ENCODE data around the gene NLRP6. TPM values are rescaled to one million over a fixed set of nuclear protein-coding genes. Genes with fewer than 3 reads are reported as not detected.
A peak's percentile ranks its signal among the peaks of the same experiment; 100 is the strongest.
"Not testable (repeated sequence)": the region's sequence is repeated elsewhere in the genome, so short reads cannot be mapped to it uniquely, and the experiment has no call there.

NLRP6 gene
- total RNA-seq, 2 experiments from 2014 or later = 0.99 to 1.2 TPM

DNA sequence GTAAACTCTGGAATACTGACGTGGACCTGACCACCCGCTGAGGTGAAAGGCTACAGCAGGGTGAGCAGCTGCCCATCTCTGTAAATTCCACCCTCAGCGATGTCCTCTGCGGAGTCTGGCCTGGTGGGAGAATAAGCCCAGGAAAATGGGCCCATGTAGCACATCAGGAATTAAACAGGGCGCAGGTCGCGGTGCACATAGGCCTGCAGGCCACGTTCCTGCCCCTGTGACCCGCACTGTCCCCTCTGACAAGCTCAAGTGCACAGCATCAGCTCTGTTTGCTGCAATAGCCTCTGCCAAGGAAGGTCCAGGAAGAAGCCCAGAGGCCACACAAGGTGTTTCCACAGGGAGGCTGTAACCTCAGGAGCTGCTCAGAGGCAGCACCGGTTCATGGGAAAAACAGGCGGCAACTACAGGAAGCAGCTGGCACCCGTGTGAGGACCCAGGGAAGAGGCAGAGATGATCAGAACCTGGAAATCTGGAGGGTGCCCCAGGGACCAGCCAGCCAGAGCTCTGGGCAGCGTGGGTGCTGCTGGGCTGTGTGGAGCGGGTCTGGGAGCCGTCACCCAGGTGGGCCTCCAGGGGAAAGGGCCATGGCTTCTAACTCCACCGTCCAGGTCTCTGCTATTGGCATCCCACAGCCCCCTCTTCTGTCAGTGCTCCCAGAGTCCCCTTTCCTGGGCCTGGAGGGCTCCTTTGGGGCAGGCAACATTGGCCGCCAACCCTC lies 28.6 kb downstream of the NLRP6 start:
- DNase-seq = no peak
- Mint-ChIP-seq H3K9me3 (no peaks in the 10 kb centered on the region), H3K27ac (peak overlapping the region; percentile 98), H3K27me3 (no peaks in the 10 kb centered on the region), H3K36me3 (peaks cover 21% of the 10 kb centered on the region), H3K4me3 (peak overlapping the region; percentile 55), H3K4me1 (ENCODE audit: low read depth) (peaks cover 35% of the 10 kb centered on the region)
- intact Hi-C loops (cut with micrococcal nuclease) = loop anchor here (2.0 to 5.0 kb wide), 3 partner anchors 14 to 140 kb away; partner anchors contain the start of gene IFITM3
- ChIA-PET POLR2A (interaction anchor here (1.1 kb wide), 2 partner anchors 9 to 10 kb away, joined by 3 to 6 read pairs; no protein-coding TSS in a partner anchor), CTCF (interaction anchor here (0.8 to 4.0 kb wide), 15 partner anchors 10 to 144 kb away, joined by 3 to 46 read pairs (median 7); partner anchors contain the start of genes BET1L, PTDSS2 and RIC8A)

DNA sequence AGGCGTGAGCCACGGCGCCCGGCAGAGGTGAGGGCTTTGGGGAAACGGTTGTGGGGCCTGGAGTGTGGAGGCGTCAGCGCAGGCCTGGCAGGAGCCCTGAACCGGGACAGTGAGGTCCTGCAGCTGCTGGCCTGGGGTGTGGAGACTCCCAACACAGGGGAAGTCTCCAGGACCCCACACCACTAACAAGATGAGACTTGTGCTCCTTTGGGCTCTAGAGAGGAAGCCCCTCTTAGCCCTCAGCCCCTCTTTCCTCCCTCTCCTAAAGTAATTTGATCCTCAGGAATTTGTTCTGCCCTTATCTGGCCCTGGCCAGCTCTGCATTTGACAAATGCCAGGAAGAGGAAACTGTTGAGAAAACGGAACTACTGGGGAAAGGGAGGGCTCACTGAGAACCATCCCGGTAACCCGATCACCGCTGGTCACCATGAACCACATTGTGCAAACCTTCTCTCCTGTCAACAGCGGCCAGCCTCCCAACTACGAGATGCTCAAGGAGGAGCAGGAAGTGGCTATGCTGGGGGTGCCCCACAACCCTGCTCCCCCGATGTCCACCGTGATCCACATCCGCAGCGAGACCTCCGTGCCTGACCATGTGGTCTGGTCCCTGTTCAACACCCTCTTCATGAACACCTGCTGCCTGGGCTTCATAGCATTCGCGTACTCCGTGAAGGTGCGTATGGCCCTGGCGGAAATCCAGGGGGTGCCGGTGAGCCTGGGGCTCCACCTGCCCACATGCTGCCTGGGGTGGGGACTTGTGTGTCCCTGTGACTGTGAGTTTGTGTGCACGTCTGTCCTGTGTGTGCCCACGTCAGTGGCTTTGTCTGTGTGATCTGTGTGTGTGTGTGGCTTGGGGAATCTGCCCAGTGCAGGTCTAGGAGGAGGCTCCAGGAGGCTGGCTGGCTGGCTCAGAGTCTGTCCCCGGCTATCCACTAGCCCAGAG lies 29.8 kb downstream of the NLRP6 start, which contains the start of gene IFITM2:
Gene IFITM2 (plus strand): TSS at position 51 of the 943 bp plus-strand sequence. CDS start 377 bp downstream, at position 428.
- POLR2A ChIA-PET = interaction anchor here (0.7 to 1.1 kb wide), 3 partner anchors 9 to 47 kb away, joined by 5 to 12 read pairs (median 5); no protein-coding TSS in a partner anchor
- peak; percentile 79 for DNase-seq
- Mint-ChIP-seq H3K4me3 (peak within 1 kb of the TSS; percentile 96), H3K27ac (peak within 1 kb of the TSS; percentile 98), H3K36me3 (peaks cover 21% of the 10 kb centered on the region), H3K4me1 (ENCODE audit: low read depth) (peaks cover 39% of the 10 kb centered on the region)
- not testable (repeated sequence) for H3K27me3 Mint-ChIP-seq, H3K9me3 Mint-ChIP-seq
- intact Hi-C loops (cut with micrococcal nuclease) = loop anchor here (2.0 to 5.0 kb wide), 4 partner anchors 13 to 139 kb away; partner anchors contain the start of gene IFITM3
- CTCF ChIA-PET = interaction anchor here (0.6 to 4.0 kb wide), 5 partner anchors 9 to 68 kb away, joined by 3 to 46 read pairs (median 7); no protein-coding TSS in a partner anchor

DNA sequence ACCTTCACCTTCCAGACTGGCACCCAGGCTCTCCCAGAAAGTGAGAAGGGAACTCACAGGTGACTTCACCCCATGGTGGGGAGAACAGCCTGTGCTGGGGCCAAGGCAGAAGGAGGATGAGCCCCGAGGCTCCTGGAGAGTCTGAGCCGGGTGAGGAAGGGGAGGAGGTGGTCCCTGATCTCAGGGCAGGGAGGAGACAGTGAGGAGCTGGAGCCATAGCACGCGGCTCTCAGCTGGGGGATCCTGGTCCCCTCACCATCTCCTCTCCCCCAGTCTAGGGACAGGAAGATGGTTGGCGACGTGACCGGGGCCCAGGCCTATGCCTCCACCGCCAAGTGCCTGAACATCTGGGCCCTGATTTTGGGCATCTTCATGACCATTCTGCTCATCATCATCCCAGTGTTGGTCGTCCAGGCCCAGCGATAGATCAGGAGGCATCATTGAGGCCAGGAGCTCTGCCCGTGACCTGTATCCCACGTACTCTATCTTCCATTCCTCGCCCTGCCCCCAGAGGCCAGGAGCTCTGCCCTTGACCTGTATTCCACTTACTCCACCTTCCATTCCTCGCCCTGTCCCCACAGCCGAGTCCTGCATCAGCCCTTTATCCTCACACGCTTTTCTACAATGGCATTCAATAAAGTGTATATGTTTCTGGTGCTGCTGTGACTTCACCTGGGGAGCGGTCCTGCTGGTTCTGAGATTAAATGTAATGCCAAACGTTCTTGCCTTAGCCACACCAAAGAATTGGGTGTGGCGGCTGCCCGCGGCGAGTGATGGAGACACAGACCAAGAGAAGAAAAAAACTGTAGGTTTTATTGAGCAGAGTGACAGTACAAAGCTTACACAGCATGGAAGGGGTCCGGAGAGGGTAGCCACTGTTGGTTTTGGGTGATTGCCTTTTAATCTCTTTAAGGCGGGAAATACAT lies 30.8 kb downstream of the NLRP6 start:
- intact Hi-C loops (cut with micrococcal nuclease) = loop anchor here (2.0 to 5.0 kb wide), 3 partner anchors 22 to 138 kb away; no protein-coding TSS in a partner anchor
- DNase-seq = peak; percentile 49
- H3K4me1 Mint-ChIP-seq (ENCODE audit: low read depth) = peaks cover 41% of the 10 kb centered on the region
- ChIA-PET CTCF (interaction anchor here (0.8 to 2.0 kb wide), 9 partner anchors 8 to 139 kb away, joined by 3 to 7 read pairs (median 4); no protein-coding TSS in a partner anchor), POLR2A (interaction anchor here (1.1 to 1.3 kb wide), 2 partner anchors 8 to 47 kb away, joined by 5 to 12 read pairs; no protein-coding TSS in a partner anchor)
- not testable (repeated sequence) for H3K27me3 Mint-ChIP-seq, H3K9me3 Mint-ChIP-seq
- H3K36me3 Mint-ChIP-seq = peaks cover 28% of the 10 kb centered on the region
- H3K4me3 Mint-ChIP-seq = peak overlapping the region; percentile 96
- H3K27ac Mint-ChIP-seq = peak overlapping the region; percentile 98

DNA sequence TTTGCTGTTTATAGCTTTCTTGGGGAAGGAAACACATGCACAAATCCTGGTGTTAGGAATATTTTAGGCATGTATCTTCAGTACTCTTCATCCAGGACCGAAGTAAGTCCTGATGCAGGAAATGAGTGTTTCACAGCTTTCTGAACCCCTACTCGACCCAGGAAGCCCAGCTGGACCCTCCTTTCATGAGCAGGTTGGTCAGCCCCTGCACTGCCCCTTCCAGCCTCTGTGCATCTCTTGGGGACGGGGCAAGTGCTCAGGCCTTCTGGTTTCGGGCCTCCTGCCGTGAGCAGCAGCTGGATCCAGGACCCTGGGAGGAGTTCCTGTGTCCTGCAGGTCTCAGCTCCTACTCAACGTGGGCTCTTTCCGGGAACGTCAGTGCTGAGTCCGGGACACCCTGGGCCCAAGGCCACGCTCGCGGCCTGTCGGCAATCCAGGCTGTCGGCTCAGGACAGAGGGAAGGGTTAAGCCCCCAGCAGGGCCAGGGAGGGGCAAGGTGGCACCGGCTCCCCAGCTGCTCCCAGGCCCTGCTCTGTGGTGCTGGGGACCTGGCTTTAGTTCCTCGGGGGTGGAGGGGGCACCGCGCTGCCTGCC lies 31.9 kb downstream of the NLRP6 start:
- CTCF ChIA-PET = interaction anchor here (1.1 to 2.0 kb wide), 5 partner anchors 9 to 61 kb away, joined by 3 to 7 read pairs (median 4); no protein-coding TSS in a partner anchor
- H3K27me3 Mint-ChIP-seq, H3K9me3 Mint-ChIP-seq, DNase-seq: not testable (repeated sequence)
- Mint-ChIP-seq H3K36me3 (peaks cover 38% of the 10 kb centered on the region), H3K4me1 (ENCODE audit: low read depth) (peaks cover 40% of the 10 kb centered on the region), H3K27ac (peak overlapping the region; percentile 98), H3K4me3 (peak overlapping the region; percentile 96)
- POLR2A ChIA-PET = interaction anchor here (1.3 kb wide), 1 partner anchor 45 kb away, joined by 5 read pairs; no protein-coding TSS in a partner anchor
- intact Hi-C loops (cut with micrococcal nuclease) = loop anchor here (2.0 to 5.0 kb wide), 3 partner anchors 23 to 137 kb away; no protein-coding TSS in a partner anchor

DNA sequence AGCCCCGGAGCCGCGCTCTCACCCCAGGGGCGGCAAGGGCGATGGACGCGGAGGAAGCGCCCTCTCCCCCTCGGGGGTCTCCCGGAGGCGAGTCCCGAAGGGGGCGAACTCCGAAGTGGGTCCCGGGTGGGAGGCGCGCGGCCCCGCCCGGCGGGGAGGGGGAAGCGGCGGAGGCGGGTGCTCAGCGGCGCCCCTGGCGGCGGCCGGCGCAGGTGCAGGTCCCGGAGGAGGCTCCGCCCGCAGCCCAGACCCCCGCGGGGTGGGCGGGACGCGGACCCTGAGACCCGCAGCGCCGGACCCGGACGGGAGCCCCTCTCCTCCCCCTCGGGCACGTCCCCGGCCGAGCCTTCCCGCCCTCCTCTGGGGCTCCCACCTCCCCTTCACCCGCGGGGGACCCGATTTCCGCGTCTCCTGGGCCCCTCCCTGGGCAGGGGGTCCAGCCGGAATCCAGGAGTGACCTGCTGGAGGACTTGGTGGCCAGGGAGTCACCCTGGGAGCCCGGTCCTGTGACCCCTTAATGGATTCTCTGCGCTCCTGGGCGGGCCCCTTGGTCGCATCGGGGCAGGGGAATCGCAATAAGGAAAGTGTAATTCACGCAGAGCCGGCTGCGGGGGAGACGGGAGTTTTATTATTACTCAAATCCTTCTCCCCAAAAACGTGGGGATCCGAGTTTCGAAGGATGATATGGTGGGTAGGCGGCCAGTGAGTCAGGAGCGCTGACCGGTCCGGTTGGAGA lies 33.0 kb downstream of the NLRP6 start:
- peak; percentile 51 for DNase-seq
- H3K9me3 Mint-ChIP-seq; intact Hi-C loops (cut with micrococcal nuclease); H3K27me3 Mint-ChIP-seq: not testable (repeated sequence)
- POLR2A ChIA-PET = interaction anchor here (0.8 to 1.9 kb wide), 2 partner anchors 44 to 139 kb away, joined by 3 to 23 read pairs; partner anchors contain the start of gene PTDSS2
- peaks cover 43% of the 10 kb centered on the region for H3K36me3 Mint-ChIP-seq
- CTCF ChIA-PET = interaction anchor here (1.7 kb wide), 1 partner anchor 37 kb away, joined by 5 read pairs; no protein-coding TSS in a partner anchor
- peak overlapping the region; percentile 100 for H3K27ac Mint-ChIP-seq
- peak overlapping the region; percentile 97 for H3K4me3 Mint-ChIP-seq
- peaks cover 31% of the 10 kb centered on the region for H3K4me1 Mint-ChIP-seq (ENCODE audit: low read depth)

DNA sequence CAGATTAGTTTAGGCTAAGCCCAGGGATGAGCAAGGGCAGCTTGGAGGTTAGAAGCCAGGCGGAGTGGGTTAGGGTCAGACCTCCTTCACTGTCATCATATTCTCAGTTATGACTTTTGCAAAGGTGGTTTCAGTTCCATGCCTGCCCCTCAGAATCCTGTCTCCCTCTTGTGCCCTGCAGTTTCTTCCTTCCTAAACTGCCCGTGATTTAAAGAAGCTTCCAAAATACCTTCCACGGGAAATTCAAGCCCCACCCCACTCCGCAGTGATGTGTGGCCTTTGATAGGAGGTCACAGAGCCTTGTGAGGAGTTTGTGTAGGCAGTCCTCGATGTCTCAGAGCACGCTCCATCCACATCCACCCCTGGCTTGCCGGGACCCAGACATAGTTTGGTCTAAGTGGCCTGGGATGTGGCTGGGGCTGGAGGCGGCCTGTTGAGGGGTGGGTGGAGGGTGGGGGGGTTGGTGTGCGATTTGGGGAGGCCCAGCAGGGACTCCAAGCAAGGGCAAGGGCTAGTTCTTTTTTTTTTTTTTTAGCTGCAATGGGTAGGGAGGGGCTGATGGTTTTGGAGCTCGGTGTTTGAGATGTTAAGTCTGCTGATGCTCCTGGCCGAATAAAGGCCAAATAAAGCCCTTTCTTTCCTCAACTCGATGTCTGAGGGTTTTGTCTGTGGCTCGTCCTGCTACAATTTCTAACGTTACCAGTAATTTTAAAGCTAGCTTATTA lies 34.0 kb downstream of the NLRP6 start:
- ChIA-PET CTCF (interaction anchor here (1.1 to 1.7 kb wide), 5 partner anchors 25 to 62 kb away, joined by 3 to 12 read pairs (median 4); no protein-coding TSS in a partner anchor), POLR2A (interaction anchor here (0.7 to 1.9 kb wide), 6 partner anchors 24 to 138 kb away, joined by 3 to 23 read pairs (median 3); partner anchors contain the start of genes PSMD13 and PTDSS2)
- Mint-ChIP-seq H3K36me3 (peaks cover 51% of the 10 kb centered on the region), H3K27me3 (no peaks in the 10 kb centered on the region), H3K9me3 (no peaks in the 10 kb centered on the region), H3K4me1 (ENCODE audit: low read depth) (peaks cover 36% of the 10 kb centered on the region), H3K4me3 (peak overlapping the region; percentile 97), H3K27ac (peak overlapping the region; percentile 100)
- DNase-seq = peak; percentile 62
- intact Hi-C loops (cut with micrococcal nuclease) = no loop called here

DNA sequence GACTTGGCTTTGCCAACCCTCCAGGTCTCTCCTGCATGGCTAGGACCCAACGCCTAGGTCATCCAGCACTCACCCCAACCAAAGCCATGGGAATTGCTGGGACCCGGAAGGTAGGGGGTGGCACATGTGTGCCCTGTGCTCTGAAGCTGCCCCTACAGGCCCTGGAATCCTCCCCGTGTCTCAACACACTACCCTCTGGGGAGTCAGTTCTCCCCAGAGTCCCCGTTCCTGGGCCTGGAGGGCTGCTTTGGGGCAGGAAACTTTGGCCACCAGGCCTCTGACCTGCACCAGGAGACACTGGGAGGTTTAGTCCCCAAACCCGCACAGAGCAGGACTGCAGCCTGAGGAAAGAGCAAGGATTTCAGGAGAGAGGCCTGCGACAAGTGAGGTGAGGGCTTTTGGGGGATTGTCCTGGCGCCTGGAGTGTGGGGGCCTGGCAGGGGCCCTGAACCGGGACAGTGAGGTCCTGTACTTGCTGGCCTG lies 35.1 kb downstream of the NLRP6 start:
- H3K4me3 Mint-ChIP-seq = peak overlapping the region; percentile 97

DNA sequence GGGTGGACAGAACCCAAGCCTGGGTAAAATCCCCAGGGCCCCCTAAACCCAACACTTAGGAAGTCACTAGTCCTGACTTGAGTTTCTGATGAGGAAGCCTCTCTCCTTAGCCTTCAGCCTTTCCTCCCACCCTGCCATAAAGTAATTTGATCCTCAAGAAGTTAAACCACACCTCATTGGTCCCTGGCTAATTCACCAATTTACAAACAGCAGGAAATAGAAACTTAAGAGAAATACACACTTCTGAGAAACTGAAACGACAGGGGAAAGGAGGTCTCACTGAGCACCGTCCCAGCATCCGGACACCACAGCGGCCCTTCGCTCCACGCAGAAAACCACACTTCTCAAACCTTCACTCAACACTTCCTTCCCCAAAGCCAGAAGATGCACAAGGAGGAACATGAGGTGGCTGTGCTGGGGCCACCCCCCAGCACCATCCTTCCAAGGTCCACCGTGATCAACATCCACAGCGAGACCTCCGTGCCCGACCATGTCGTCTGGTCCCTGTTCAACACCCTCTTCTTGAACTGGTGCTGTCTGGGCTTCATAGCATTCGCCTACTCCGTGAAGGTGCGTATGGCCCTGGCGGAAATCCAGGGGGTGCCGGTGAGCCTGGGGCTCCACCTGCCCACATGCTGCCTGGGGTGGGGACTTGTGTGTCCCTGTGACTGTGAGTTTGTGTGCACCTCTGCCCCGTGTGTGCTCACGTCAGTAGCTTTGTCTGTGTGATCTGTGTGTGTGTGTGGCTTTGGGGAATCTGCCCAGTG lies 35.8 kb downstream of the NLRP6 start, which contains the start of gene IFITM1:
Gene IFITM1 (plus strand): TSS at position 254 of the 767 bp plus-strand sequence. CDS start 131 bp downstream, at position 385.
- no peaks in the 10 kb centered on the region for H3K27me3 Mint-ChIP-seq
- CTCF ChIA-PET = interaction anchor here (3.0 kb wide), 1 partner anchor 42 kb away, joined by 18 read pairs; no protein-coding TSS in a partner anchor
- H3K4me1 Mint-ChIP-seq (ENCODE audit: low read depth) = peaks cover 36% of the 10 kb centered on the region

More for the DNA sequence above, 35.1 kb downstream of the NLRP6 start:
- Mint-ChIP-seq H3K9me3 (no peaks in the 10 kb centered on the region), H3K4me1 (ENCODE audit: low read depth) (peaks cover 37% of the 10 kb centered on the region), H3K27ac (peak overlapping the region; percentile 100), H3K27me3 (no peaks in the 10 kb centered on the region), H3K36me3 (peaks cover 47% of the 10 kb centered on the region)
- DNase-seq = no peak
- ChIA-PET CTCF (interaction anchor here (1.1 to 1.6 kb wide), 3 partner anchors 26 to 45 kb away, joined by 4 to 12 read pairs (median 4); no protein-coding TSS in a partner anchor), POLR2A (interaction anchor here (1.1 to 1.9 kb wide), 3 partner anchors 25 to 42 kb away, joined by 3 to 23 read pairs (median 3); no protein-coding TSS in a partner anchor)
- intact Hi-C loops (cut with micrococcal nuclease) = no loop called here

More for the DNA sequence above, 35.8 kb downstream of the NLRP6 start, which contains the start of gene IFITM1:
- Mint-ChIP-seq H3K27ac (peak within 1 kb of the TSS; percentile 100), H3K9me3 (no peaks in the 10 kb centered on the region), H3K36me3 (peaks cover 41% of the 10 kb centered on the region), H3K4me3 (peak within 1 kb of the TSS; percentile 97)
- POLR2A ChIA-PET = interaction anchor here (2.1 to 4.0 kb wide), 2 partner anchors 13 to 41 kb away, joined by 8 to 47 read pairs; no protein-coding TSS in a partner anchor
- intact Hi-C loops (cut with micrococcal nuclease) = loop anchor here (1.0 to 2.0 kb wide), 3 partner anchors 45 to 107 kb away; partner anchors contain the start of genes BET1L, PSMD13, RIC8A and SIRT3
- peak; percentile 80 for DNase-seq

All from activated CD4-positive, alpha-beta memory T cell treated with anti-CD3 and anti-CD28 coated beads for 36 hours (primary cell).